AG10803 (cell line): Measurements from ENCODE around the gene OSBPL10.

Experiments
- DNase-seq: peaks from one replicate; pipeline ENCODE4 v3.0.0; 2010; ENCODE audit warnings: low read depth
- H3K4me3 ChIP-seq: 2 replicates; pipeline ENCODE4 v1.5.1; 2011; ENCODE audit warnings: mild to moderate bottlenecking, low read length, control low read depth
- CTCF ChIP-seq: conservative IDR thresholded peaks from 2 replicates; pipeline ENCODE4 v1.5.1; 2011; ENCODE audit warnings: mild to moderate bottlenecking, low read length, control low read depth, inconsistent platforms

Gene OSBPL10

GRCh38 chr3:31906182-31906581, 74.9 kb downstream of the OSBPL10 start:
- no peak for DNase-seq
- TF ChIP-seq CTCF = no peak
- no peak overlapping the region for H3K4me3 ChIP-seq

GRCh38 chr3:31903686-31904431, 77.2 kb downstream of the OSBPL10 start:
- no peak for DNase-seq
- no peak overlapping the region for H3K4me3 ChIP-seq
- no peak for TF ChIP-seq CTCF

GRCh38 chr3:31900583-31900982, 80.5 kb downstream of the OSBPL10 start:
- no peak overlapping the region for H3K4me3 ChIP-seq
- DNase-seq = no peak
- TF ChIP-seq CTCF = no peak

GRCh38 chr3:31896648-31897433, 84.2 kb downstream of the OSBPL10 start:
- H3K4me3 ChIP-seq = no peak overlapping the region
- no peak for TF ChIP-seq CTCF
- DNase-seq = no peak

- no peak overlapping the region for H3K4me3 ChIP-seq
- no peak for DNase-seq
- TF ChIP-seq CTCF = no peak
Measured at GRCh38 chr3:31896026-31896425, 85.0 kb downstream of the OSBPL10 start.

GRCh38 chr3:31895471-31895870, 85.6 kb downstream of the OSBPL10 start:
- no peak for DNase-seq
- no peak overlapping the region for H3K4me3 ChIP-seq
- no peak for TF ChIP-seq CTCF
